HG02981 (cell line): ENCODE measurements around the gene DNMT1.

ENCODE experiments used
- ATAC-seq: cut with Tn5 transposase; IDR thresholded peaks from one replicate; pipeline ENCODE4 v1.9.1; 2021; ENCODE audit warnings: mild to moderate bottlenecking, moderate library complexity; ENCODE audit not compliant: unreplicated experiment

The DNMT1 gene

GRCh38 chr19:10115392-10116084, 79.2 kb downstream of the DNMT1 start:
- no peak for ATAC-seq

GRCh38 chr19:10114651-10115391, 79.9 kb downstream of the DNMT1 start:
- no peak for ATAC-seq

- ATAC-seq = no peak
These were observed 80.6 kb downstream of the DNMT1 start for GRCh38 chr19:10113964-10114650.

DNA sequence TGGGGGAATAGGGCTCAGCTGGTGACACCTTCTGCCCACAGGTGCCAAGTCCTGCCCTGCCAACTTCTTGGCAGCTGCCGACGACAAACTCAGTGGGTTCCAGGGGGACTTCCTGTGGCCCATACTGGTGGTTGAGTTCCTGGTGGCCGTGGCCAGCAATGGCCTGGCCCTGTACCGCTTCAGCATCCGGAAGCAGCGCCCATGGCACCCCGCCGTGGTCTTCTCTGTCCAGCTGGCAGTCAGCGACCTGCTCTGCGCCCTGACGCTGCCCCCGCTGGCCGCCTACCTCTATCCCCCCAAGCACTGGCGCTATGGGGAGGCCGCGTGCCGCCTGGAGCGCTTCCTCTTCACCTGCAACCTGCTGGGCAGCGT, 81.2 kb downstream of the DNMT1 start:
- no peak for ATAC-seq

GRCh38 chr19:10112895-10113591, 81.7 kb downstream of the DNMT1 start:
- ATAC-seq = no peak

DNA sequence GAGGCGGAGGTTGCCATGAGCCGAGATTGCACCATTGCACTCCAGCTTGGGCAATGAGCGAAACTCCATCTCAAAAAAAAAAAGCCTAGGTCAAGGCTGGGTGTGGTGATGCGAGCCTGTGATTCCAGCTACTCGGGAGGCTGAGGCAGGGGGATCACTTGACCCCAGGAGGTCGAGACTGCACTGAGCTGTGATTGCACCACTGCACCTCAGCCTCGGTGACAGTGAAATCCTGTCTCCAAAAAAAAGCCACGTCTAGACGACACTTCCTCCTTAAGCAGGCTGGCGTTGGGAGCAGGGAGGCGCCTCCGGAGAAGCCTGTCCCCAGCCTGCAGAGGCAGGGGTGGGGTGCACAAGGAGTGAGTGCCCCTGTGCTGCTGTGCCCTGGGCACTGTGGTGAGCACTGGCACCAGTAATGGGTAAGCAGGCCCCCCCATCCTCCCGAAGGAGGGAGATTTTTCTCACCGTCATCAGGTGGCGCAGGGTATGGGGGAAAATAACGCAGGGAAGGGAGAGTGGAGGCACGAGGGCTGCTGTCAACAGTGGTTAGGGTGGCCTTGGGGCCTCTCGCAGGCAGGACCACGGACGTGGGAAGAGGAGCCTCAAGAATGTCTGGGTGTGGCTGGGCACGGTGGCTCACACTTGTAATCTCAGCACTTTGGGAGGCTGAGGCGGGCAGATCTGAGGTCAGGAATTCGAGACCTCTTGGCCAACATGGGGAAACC, 82.6 kb downstream of the DNMT1 start:
- ATAC-seq = no peak

GRCh38 chr19:10111405-10111811, 83.3 kb downstream of the DNMT1 start, which contains the start of gene P2RY11:
P2RY11 (plus strand) TSS chr19:10111693; CDS start chr19:10111722, 29 bp downstream.
- no peak for ATAC-seq

DNA sequence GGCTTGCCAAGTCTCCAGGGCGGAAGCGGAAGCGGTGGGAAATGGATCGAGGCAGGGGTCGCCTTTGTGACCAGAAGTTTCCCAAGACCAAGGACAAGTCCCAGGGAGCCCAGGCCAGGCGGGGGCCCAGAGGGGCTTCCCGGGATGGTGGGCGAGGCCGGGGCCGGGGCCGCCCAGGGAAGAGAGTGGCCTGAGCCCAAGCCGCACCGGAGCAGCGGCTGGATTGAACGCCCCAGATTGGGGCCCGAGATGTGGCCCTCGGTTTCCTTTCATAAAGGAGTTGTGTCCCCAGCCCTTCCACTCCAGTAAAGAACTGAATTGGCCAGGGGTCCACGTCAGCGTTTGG, 83.8 kb downstream of the DNMT1 start:
- no peak for ATAC-seq

GRCh38 chr19:10110076-10110971, 84.4 kb downstream of the DNMT1 start:
- ATAC-seq = no peak

GRCh38 chr19:10109528-10109927, 85.2 kb downstream of the DNMT1 start:
- no peak for ATAC-seq

GRCh38 chr19:10107817-10108367, 86.9 kb downstream of the DNMT1 start:
- no peak for ATAC-seq

GRCh38 chr19:10107254-10107653, 87.5 kb downstream of the DNMT1 start:
- ATAC-seq = no peak

DNA sequence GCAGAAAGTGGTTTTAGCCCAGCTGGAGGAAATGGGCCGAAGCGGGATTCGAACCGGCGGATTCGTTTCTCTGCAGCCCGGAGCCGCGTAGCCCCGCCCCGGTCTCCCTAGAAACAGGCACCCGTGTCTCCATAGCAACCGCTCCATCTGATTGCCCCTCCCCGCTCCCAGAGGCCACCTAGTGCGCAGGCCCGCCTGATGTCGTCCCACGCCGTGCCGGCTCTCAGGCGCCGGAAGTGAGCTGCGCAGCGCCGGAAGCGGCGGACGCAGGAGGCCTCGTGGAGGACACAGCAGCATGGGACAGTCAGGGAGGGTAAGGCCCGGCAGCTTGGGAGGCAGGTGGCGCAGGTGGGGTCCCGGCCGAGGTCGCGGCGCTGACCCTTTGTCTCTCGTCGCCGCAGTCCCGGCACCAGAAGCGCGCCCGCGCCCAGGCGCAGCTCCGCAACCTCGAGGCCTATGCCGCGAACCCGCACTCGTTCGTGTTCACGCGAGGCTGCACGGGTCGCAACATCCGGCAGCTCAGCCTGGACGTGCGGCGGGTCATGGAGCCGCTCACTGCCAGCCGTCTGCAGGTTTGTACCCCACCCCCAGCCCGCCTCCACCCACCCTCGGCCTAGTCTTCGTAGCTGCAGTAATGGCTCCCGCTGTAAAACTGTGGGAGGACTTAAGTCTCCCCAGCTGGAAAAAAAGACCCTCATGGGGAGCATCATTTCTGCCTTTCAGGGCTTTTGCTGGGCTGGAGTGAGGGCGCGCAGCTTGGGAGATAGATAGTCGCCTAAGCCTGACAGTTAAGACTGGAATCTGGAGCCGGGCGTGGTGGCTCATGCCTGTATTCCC, 88.4 kb downstream of the DNMT1 start, which contains the start of gene PPAN:
Gene PPAN (plus strand): TSS at position 263 of the 837 bp plus-strand sequence. CDS start 33 bp downstream, at position 296.
- ATAC-seq = peak; percentile 39

- ATAC-seq = peak; percentile 24
These were observed 89.1 kb downstream of the DNMT1 start for GRCh38 chr19:10105509-10106099.

GRCh38 chr19:10104665-10105508, 89.9 kb downstream of the DNMT1 start:
- ATAC-seq = peak; percentile 43

DNA sequence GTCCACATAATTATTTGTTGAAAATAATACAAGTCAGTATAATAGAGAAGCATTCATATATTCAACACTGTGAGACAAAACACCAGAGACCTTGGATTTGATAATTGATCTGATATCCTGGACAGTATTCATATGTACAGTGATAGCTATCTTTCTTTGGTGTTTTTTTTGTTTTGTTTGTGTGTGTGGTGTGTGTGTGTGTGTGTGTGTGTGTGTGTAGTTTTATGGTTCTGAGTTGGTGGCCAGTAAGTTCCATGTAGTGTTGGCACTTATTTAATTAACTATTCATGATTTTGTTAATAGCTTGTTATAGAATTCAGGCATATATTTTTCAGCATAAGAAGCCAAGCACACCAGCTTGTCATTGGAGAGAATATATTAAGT, 90.6 kb downstream of the DNMT1 start:
- no peak for ATAC-seq

GRCh38 chr19:10102787-10103236, 91.9 kb downstream of the DNMT1 start:
- ATAC-seq = peak; percentile 36
